Gastroesophageal sphincter (tissue), 4 donors: ENCODE results near the gene L2HGDH. TPM values are rescaled to one million over a fixed set of nuclear protein-coding genes. Genes with fewer than 3 reads are reported as not detected.

Experiments used
- ATAC-seq: fragments of 150-250 bp; one replicate; pipeline ENCODE4 v1.9.1; 2016; ENCODE audit warnings: mild to moderate bottlenecking, moderate library complexity
- H3K27ac ChIP-seq, 4 donors: fragments of 200-600 bp; sonication (generic) in 3 of 4; 1 replicate in 3 of 4; 2 replicates in 1 of 4; pipeline ENCODE4 v1.5.1; 2016 to 2019
- H3K27me3 ChIP-seq: fragments of 200-600 bp; sonication (generic); one replicate; pipeline ENCODE4 v1.5.1; 2019
- H3K36me3 ChIP-seq, 2 donors: fragments of 200-600 bp; sonication (generic); one replicate each; pipeline ENCODE4 v1.5.1; 2019; ENCODE audit warnings: control low read depth in 1 of 2
- H3K4me1 ChIP-seq, 3 donors: fragments of 200-600 bp; sonication (generic); 1 replicate in 2 of 3; 2 replicates in 1 of 3; pipeline ENCODE4 v1.5.1; 2016 to 2019; ENCODE audit warnings: control low read depth in 2 of 3
- H3K4me3 ChIP-seq, 2 donors: fragments of 200-600 bp; sonication (generic); one replicate each; pipeline ENCODE4 v1.5.1; 2019; ENCODE audit warnings: mild to moderate bottlenecking in 1 of 2, moderate library complexity in 1 of 2
- H3K9me3 ChIP-seq, 3 donors: fragments of 200-600 bp; sonication (generic); one replicate each; pipeline ENCODE4 v1.5.1; 2017 to 2019; ENCODE audit warnings: control low read depth in 2 of 3
- EP300 ChIP-seq: sonication (generic); formaldehyde crosslinking; IDR thresholded peaks from one replicate; pipeline ENCODE4 v1.6.1; 2017; ENCODE audit warnings: antibody characterized with exemption, mild to moderate bottlenecking
- POLR2A ChIP-seq, 2 donors: fragments of 450-650 bp; IDR thresholded peaks; one replicate each; pipeline ENCODE4 v1.6.1; 2017; ENCODE audit warnings: antibody characterized with exemption in 2 of 2, mild to moderate bottlenecking in 2 of 2, moderate library complexity in 1 of 2
- POLR2AphosphoS5 ChIP-seq: sonication (generic); formaldehyde crosslinking; IDR thresholded peaks from one replicate; pipeline ENCODE4 v1.6.1; 2017; ENCODE audit warnings: antibody characterized with exemption
- WGBS, 2 donors: methylation state at CpG; one replicate each; pipeline ENCODE4 v1.1.5; 2018; ENCODE audit warnings: low coverage in 1 of 2; 5-methylcytosine and 5-hydroxymethylcytosine counted together
- total RNA-seq, 4 donors: library from RNA; depleted of rRNA; stranded (reverse); fragments of >200 nt; gene quantifications; one replicate each; pipeline ENCODE4 v1.1.0, GENCODE V29; 2016
- TF ChIP-seq, protein P1 (sequence below), 4 experiments: fragments of 200-600 bp in 2 of 4; fragments of 450-650 bp in 2 of 4; sonication (generic) in 1 of 4; IDR thresholded peaks; one replicate each; pipeline ENCODE4 v1.5.1; 2017 to 2019; ENCODE audit warnings: antibody characterized with exemption in 4 of 4, mild to moderate bottlenecking in 2 of 4, moderate library complexity in 2 of 4

Gene L2HGDH
- total RNA-seq, 4 donors from 2014 or later: 3.4 to 10.2 (median 7.0) TPM

- 20 to 28% methylated on average over 5 of the region's 5 CpGs for WGBS, 2 donors
- no peaks in the 10 kb centered on the region for H3K36me3 ChIP-seq
- peak overlapping the region; percentile 55 to 68 (median 64) for H3K27ac ChIP-seq
- no peak overlapping the region for H3K4me3 ChIP-seq
- H3K9me3 ChIP-seq: no peaks in the 10 kb centered on the region
- TF ChIP-seq, protein P1, sequence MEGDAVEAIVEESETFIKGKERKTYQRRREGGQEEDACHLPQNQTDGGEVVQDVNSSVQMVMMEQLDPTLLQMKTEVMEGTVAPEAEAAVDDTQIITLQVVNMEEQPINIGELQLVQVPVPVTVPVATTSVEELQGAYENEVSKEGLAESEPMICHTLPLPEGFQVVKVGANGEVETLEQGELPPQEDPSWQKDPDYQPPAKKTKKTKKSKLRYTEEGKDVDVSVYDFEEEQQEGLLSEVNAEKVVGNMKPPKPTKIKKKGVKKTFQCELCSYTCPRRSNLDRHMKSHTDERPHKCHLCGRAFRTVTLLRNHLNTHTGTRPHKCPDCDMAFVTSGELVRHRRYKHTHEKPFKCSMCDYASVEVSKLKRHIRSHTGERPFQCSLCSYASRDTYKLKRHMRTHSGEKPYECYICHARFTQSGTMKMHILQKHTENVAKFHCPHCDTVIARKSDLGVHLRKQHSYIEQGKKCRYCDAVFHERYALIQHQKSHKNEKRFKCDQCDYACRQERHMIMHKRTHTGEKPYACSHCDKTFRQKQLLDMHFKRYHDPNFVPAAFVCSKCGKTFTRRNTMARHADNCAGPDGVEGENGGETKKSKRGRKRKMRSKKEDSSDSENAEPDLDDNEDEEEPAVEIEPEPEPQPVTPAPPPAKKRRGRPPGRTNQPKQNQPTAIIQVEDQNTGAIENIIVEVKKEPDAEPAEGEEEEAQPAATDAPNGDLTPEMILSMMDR (IDR thresholded peaks at IDR 0.05): no peak
- TF ChIP-seq POLR2AphosphoS5: peak; percentile 81
- peak; percentile 78 for ATAC-seq
- H3K4me1 ChIP-seq: peaks cover 14 to 100% (median 21%) of the 10 kb centered on the region in 3 donors
- H3K27me3 ChIP-seq: no peaks in the 10 kb centered on the region
Measured at GRCh38 chr14:50225067-50225973, 86.7 kb downstream of the L2HGDH start.

DNA sequence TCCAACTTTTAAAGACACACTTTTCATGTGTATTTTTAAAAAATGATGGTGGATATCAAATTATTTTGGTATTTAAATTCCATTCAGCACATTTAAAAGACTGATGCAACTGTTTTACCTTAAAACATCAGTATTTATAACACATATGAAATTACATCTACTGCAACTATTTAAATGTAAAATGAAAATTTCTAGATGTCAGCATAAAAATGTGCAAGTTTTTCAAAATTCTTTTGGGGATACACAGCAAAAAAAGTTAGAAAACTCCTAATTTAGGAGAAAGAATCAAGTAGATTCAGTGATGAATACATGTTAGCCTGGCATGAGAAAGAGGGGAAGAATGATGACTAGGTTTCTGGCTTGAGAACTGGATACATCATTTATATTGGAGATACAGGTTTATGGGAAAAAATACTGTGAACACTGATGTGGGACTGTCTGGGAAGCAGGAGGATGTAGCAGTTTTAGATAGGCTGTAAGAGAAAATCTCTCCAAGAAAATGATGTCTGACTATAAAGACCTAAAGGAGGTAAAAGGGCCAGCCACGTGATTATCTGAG lies 89.9 kb downstream of the L2HGDH start:
- Histone ChIP-seq H3K27me3 (no peaks in the 10 kb centered on the region), H3K9me3 (no peaks in the 10 kb centered on the region), H3K36me3 (no peaks in the 10 kb centered on the region), H3K4me3 (no peak overlapping the region), H3K27ac (peak overlapping the region in 2 of 4 donors; percentile 33 to 38), H3K4me1 (peaks cover 6 to 92% (median 8%) of the 10 kb centered on the region in 3 donors)
- 79% methylated on average over 1 of the region's 1 CpG; no CpG with 5 or more reads in 1 of the 2 donors for WGBS, 2 donors
- TF ChIP-seq POLR2A (IDR thresholded peaks at IDR 0.05) (no peak), POLR2AphosphoS5 (no peak), EP300 (no peak)
- TF ChIP-seq, protein P1 (IDR thresholded peaks at IDR 0.05): no peak
- ATAC-seq: no peak

DNA sequence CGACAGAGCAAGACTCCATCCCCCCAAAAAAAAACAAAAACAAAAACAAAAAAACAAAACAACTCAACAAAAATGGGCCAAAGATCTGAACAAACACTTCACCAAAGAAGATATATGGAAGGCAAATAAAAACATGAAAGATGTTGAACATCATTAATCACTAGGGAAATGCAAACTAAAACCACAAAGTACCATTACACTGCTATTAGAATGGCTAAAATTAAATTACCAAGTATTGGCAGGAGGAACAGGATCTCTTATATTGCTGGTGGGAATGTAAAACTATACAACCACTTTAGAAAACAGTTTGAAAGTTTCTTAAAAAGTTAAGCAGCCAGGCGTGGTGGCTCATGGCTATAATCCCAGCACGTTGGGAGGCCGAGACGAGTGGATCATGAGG lies 93.5 kb downstream of the L2HGDH start:
- WGBS, 2 donors: 77 to 93% methylated on average over 4 of the region's 5 CpGs
- Histone ChIP-seq H3K4me1 (peaks cover 0 to 89% (median 3%) of the 10 kb centered on the region in 3 donors), H3K9me3 (no peaks in the 10 kb centered on the region), H3K27ac (no peak overlapping the region), H3K27me3 (no peaks in the 10 kb centered on the region), H3K4me3 (no peak overlapping the region), H3K36me3 (no peaks in the 10 kb centered on the region)
- no peak for ATAC-seq
- TF ChIP-seq POLR2A (IDR thresholded peaks at IDR 0.05): no peak
- TF ChIP-seq POLR2AphosphoS5: no peak
- TF ChIP-seq EP300: no peak
- TF ChIP-seq, protein P1 (IDR thresholded peaks at IDR 0.05): no peak

DNA sequence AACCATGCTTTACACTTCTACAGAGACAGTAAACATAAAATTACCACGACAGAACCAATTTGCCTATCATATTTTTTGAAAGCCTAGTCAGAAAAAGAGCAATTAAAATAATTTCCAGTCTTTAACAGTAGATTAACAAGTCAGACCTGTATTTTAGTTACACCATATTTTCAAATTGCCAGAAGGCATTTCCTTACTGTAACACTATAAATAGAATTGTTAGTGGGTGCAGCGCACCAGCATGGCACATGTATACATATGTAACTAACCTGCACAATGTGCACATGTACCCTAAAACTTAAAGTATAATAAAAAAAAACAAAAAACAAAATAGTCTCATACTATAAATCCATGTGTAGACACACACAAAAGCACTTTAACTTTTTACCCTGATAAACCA lies 96.6 kb downstream of the L2HGDH start:
- Histone ChIP-seq H3K9me3 (no peaks in the 10 kb centered on the region), H3K4me1 (peaks cover 0 to 73% (median 6%) of the 10 kb centered on the region in 3 donors), H3K4me3 (no peak overlapping the region), H3K27me3 (no peaks in the 10 kb centered on the region), H3K27ac (no peak overlapping the region), H3K36me3 (no peaks in the 10 kb centered on the region)
- no peak for TF ChIP-seq EP300
- TF ChIP-seq, protein P1 (IDR thresholded peaks at IDR 0.05): no peak
- TF ChIP-seq POLR2AphosphoS5: no peak
- no peak for TF ChIP-seq POLR2A (IDR thresholded peaks at IDR 0.05)
- WGBS, 2 donors: 56 to 65% methylated on average over 2 of the region's 2 CpGs
- no peak for ATAC-seq
